Measurements from ENCODE around the gene LRRC43. TPM values are rescaled to one million over a fixed set of nuclear protein-coding genes. Genes with fewer than 3 reads are reported as not detected.
"Not testable (repeated sequence)": the region's sequence is repeated elsewhere in the genome, so short reads cannot be mapped to it uniquely, and the experiment has no call there.

LRRC43 gene
- total RNA-seq, 2 donors from 2014 or later: 0.53 to 0.57 TPM

DNA sequence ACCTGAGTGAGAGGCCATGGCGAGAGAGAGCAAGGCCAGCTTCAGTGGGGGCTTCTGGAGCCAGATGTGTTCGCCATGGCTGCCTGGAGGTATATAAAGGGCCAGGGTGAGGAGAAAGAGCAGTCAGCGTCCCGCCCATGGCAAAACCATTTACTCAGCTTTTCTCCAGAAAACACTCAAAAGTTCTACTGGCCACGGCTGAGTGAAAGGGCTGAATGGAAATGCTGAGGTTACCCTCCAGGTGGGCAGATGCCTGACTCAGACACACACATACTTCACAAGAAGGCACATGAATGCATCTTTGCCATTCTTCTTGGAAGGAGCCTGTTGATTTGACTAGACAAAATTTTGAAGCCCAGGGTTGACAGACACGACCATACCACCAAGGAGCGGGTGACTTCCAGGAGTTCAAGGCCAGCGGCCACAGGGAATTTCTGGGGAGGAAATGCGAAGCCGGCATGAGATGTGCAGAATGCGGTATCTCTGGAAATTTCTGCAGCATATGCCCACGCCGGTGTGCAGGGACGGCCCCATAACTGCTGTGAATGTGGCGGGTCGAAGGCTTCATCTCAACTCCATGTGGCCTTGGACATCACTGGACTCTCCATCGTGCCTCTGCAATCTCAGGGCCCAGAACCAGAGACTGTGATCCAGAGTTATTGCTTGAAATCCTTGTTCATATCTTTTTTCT lies 8.6 kb upstream of the LRRC43 start, which contains the start of gene IL31:
IL31 (minus strand) TSS at position 67 of the 691 bp plus-strand sequence; CDS start at position 18, 49 bp downstream.
- Histone ChIP-seq H3K27me3 (no peaks in the 10 kb centered on the region), H3K4me1 (no peaks in the 10 kb centered on the region), H3K9ac (ENCODE audit: low read depth in 2 of 2, low read length in 2 of 2) (no peak within 1 kb of the TSS), H3K9me3 (no peaks in the 10 kb centered on the region), H3K27ac (no peak within 1 kb of the TSS), H3K36me3 (no peaks in the 10 kb centered on the region), H3K4me3 (no peak within 1 kb of the TSS)
- no peak for DNase-seq
- intact Hi-C loops (cut with DNase I): no loop called here
- TF ChIP-seq, protein P1, sequence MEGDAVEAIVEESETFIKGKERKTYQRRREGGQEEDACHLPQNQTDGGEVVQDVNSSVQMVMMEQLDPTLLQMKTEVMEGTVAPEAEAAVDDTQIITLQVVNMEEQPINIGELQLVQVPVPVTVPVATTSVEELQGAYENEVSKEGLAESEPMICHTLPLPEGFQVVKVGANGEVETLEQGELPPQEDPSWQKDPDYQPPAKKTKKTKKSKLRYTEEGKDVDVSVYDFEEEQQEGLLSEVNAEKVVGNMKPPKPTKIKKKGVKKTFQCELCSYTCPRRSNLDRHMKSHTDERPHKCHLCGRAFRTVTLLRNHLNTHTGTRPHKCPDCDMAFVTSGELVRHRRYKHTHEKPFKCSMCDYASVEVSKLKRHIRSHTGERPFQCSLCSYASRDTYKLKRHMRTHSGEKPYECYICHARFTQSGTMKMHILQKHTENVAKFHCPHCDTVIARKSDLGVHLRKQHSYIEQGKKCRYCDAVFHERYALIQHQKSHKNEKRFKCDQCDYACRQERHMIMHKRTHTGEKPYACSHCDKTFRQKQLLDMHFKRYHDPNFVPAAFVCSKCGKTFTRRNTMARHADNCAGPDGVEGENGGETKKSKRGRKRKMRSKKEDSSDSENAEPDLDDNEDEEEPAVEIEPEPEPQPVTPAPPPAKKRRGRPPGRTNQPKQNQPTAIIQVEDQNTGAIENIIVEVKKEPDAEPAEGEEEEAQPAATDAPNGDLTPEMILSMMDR (IDR thresholded peaks at IDR 0.05): no peak

DNA sequence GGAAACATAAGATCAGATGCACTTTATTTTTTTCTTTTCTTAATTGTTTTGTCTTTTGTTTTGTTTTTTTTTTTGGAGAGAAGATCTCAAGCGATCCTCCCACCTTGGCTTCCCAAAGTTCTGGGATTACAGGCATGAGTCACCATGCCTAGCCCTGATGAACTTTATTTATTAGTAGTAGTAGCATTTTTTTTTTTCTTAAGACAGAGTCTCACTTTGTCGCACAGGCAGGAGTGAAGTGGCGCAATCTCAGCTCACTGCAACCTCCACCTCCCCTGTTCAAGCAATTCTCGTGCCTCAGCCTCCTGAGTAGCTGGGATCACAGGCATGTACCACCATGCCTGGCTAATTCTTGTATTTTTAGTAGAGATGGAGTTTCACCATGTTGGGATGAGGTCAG lies 6.5 kb upstream of the LRRC43 start:
- DNase-seq; H3K9me3 ChIP-seq; H3K4me1 ChIP-seq; intact Hi-C loops (cut with DNase I); H3K9ac ChIP-seq (ENCODE audit: low read depth in 2 of 2, low read length in 2 of 2); H3K4me3 ChIP-seq; H3K27me3 ChIP-seq; H3K27ac ChIP-seq; H3K36me3 ChIP-seq: not testable (repeated sequence)

DNA sequence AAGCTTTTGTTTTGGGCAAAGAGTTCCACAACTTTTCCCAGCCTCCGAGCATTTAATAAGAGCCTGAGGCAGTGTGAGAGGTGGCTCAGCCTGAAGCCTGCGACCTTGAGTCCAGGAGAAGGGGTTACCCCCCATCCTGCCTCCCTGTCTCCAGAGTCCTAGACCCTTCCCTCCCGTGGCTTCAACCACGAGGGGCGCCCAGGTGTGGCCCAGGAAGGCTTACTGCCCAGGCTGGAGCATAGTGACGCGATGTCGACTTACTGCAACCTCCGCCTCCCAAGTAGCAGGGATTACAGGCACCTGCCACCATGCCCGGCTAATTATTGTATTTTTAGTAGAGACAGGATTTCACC lies 641 bp downstream of the LRRC43 start:
- Histone ChIP-seq H3K9ac (ENCODE audit: low read depth in 2 of 2, low read length in 2 of 2) (no peak overlapping the region), H3K4me1 (no peaks in the 10 kb centered on the region), H3K9me3 (no peaks in the 10 kb centered on the region), H3K27me3 (no peaks in the 10 kb centered on the region), H3K27ac (no peak overlapping the region), H3K36me3 (no peaks in the 10 kb centered on the region), H3K4me3 (peak overlapping the region; percentile 63)
- TF ChIP-seq, protein P1 (IDR thresholded peaks at IDR 0.05): no peak
- no peak for DNase-seq
- intact Hi-C loops (cut with DNase I): no loop called here

DNA sequence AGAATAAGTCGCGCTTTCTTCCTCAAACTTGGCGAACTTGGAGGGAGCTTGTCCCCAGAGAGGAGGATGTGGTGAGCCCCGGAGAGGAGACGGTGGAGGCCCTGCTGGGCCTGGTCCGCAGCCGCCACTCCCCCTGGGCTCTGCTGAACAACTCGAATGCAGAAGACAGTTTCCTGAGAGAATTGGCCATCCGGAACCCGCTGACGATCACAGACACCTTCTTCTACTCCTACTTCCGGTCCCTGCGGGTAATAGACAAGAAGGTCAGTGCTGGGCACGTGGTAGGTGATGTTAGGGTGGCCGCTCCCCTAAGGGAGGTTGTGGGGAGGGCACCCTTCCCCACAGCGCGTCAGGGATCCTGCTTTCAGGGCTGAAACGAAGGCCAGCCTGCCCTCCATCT lies 1.6 kb downstream of the LRRC43 start:
- intact Hi-C loops (cut with DNase I): no loop called here
- no peaks in the 10 kb centered on the region for H3K4me1 ChIP-seq
- H3K9ac ChIP-seq (ENCODE audit: low read depth in 2 of 2, low read length in 2 of 2): no peak overlapping the region
- no peak overlapping the region for H3K4me3 ChIP-seq
- no peak overlapping the region for H3K27ac ChIP-seq
- TF ChIP-seq, protein P1 (IDR thresholded peaks at IDR 0.05): no peak
- no peaks in the 10 kb centered on the region for H3K27me3 ChIP-seq
- H3K9me3 ChIP-seq: no peaks in the 10 kb centered on the region
- no peak for DNase-seq
- no peaks in the 10 kb centered on the region for H3K36me3 ChIP-seq

DNA sequence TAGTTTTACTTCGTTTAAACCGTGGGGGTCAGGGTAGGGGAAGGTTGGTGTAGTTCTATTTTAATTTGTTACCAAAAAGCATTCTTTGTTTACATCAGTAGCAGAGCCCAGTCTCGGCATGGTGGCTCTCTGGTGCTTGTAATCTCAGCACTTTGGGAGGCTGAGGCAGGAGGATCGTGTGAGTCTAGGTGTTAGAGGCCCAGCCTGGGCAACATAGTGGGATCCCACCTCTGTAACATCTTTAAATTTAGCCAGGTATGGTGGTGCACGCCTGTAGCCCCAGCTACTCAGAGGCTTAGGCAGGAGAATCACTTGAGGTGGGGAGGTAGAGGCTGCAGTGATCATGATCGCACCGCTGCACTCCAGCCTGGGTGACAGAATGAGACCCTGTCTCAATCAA lies 2.2 kb downstream of the LRRC43 start:
- DNase-seq: no peak
- TF ChIP-seq, protein P1 (IDR thresholded peaks at IDR 0.05): no peak
- H3K9me3 ChIP-seq: no peaks in the 10 kb centered on the region
- no peak overlapping the region for H3K9ac ChIP-seq (ENCODE audit: low read depth in 2 of 2, low read length in 2 of 2)
- no peaks in the 10 kb centered on the region for H3K27me3 ChIP-seq
- no peak overlapping the region for H3K27ac ChIP-seq
- intact Hi-C loops (cut with DNase I): loop anchor here (5.0 kb wide), 1 partner anchor 53 kb away; no protein-coding TSS in a partner anchor
- no peaks in the 10 kb centered on the region for H3K4me1 ChIP-seq
- H3K4me3 ChIP-seq: no peak overlapping the region
- H3K36me3 ChIP-seq: no peaks in the 10 kb centered on the region

DNA sequence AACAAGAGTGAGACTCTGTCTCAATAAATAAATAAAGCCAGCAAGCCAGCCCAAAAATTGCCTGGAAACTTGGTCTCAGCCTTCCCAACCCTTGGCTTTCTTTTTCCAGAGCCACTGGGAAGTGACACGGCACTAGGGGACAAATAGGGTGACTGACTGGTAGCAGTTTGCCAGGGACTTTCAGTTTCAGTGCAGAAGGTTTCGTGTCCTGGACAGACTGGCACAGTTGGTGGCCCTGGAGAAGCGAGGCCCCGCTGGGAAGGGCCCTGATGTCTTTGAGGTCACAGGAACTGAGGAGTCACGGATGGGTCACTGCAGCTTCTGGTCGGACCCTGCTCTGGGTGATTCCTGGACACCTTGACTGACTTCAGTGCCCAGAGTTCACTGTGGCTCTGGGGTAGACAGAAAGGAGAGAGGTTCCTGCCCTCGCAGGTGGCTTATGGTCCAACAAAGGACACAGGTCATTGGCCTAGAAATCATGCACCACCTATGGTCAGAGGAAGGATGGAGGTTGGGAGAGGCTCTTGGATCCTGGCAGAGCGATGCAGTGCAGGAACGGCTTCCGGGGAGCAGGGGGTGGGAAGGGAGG lies 2.7 kb downstream of the LRRC43 start:
- Histone ChIP-seq H3K4me3 (no peak overlapping the region), H3K9ac (ENCODE audit: low read depth in 2 of 2, low read length in 2 of 2) (no peak overlapping the region), H3K27me3 (no peaks in the 10 kb centered on the region), H3K9me3 (no peaks in the 10 kb centered on the region), H3K27ac (no peak overlapping the region), H3K4me1 (no peaks in the 10 kb centered on the region), H3K36me3 (no peaks in the 10 kb centered on the region)
- no peak for DNase-seq
- intact Hi-C loops (cut with DNase I): loop anchor here (5.0 kb wide), 1 partner anchor 53 kb away; no protein-coding TSS in a partner anchor
- TF ChIP-seq, protein P1 (IDR thresholded peaks at IDR 0.05): no peak

Measured in colonic mucosa (tissue), 4 donors.